Heart left ventricle (tissue), 16 donors: ENCODE data around the gene REV3L. TPM values are rescaled to one million over a fixed set of nuclear protein-coding genes. Genes with fewer than 3 reads are reported as not detected.

Experiments
- ATAC-seq, 4 donors: fragments of 200-7000 bp; cut with Tn5 transposase; one replicate each; pipeline ENCODE4 v1.9.1; 2020 to 2022; ENCODE audit warnings: moderate library complexity in 4 of 4, mild to moderate bottlenecking in 3 of 4, moderate number of reproducible peaks in 1 of 4
- DNase-seq, 5 donors: peaks; one replicate each; pipeline ENCODE4 v3.0.0-alpha.2; 2020
- H3K27ac ChIP-seq, 12 donors: fragments of 200-600 bp; sonication (generic) in 4 of 12; one replicate each; pipeline versions ENCODE4 v1.5.0 to v1.8.0; 2016 to 2022; ENCODE audit warnings: mild to moderate bottlenecking in 2 of 12
- H3K27me3 ChIP-seq, 9 donors: fragments of 200-600 bp; sonication (generic) in 2 of 9; one replicate each; pipeline versions ENCODE4 v1.5.1 to v1.8.0; 2016 to 2022; ENCODE audit warnings: mild to moderate bottlenecking in 3 of 9
- H3K36me3 ChIP-seq, 9 donors: fragments of 200-600 bp; sonication (generic) in 2 of 9; one replicate each; pipeline versions ENCODE4 v1.5.0 to v1.8.0; 2018 to 2022; ENCODE audit warnings: mild to moderate bottlenecking in 2 of 9
- H3K4me1 ChIP-seq, 12 donors: fragments of 200-600 bp; sonication (generic) in 4 of 12; one replicate each; pipeline versions ENCODE4 v1.5.0 to v1.8.0; 2016 to 2022; ENCODE audit warnings: mild to moderate bottlenecking in 3 of 12
- H3K4me3 ChIP-seq, 12 donors: fragments of 200-600 bp; sonication (generic) in 4 of 12; one replicate each; pipeline versions ENCODE4 v1.5.0 to v1.8.0; 2017 to 2022; ENCODE audit warnings: mild to moderate bottlenecking in 9 of 12, moderate library complexity in 4 of 12
- H3K9me3 ChIP-seq, 12 donors: fragments of 200-600 bp; sonication (generic) in 4 of 12; one replicate each; pipeline versions ENCODE4 v1.5.0 to v1.8.0; 2016 to 2022; ENCODE audit warnings: mild to moderate bottlenecking in 1 of 12
- CTCF ChIP-seq, 12 donors: fragments of 200-600 bp; sonication (generic) in 4 of 12; IDR thresholded peaks; one replicate each; pipeline versions ENCODE4 v1.5.0 to v1.8.0; 2018 to 2022; ENCODE audit warnings: antibody characterized with exemption in 12 of 12, mild to moderate bottlenecking in 5 of 12
- POLR2A ChIP-seq, 2 donors: fragments of 450-650 bp; IDR thresholded peaks; one replicate each; pipeline ENCODE4 v1.6.1; 2017; ENCODE audit warnings: antibody characterized with exemption in 2 of 2, mild to moderate bottlenecking in 2 of 2, moderate library complexity in 2 of 2
- WGBS, 4 donors: extraction: QIAGEN DNeasy Blood & Tissue Kit in 2 of 4; methylation state at CpG; one replicate each; pipeline versions ENCODE4 v1.1.5 to v1.1.7; 2013 to 2018; 5-methylcytosine and 5-hydroxymethylcytosine counted together
- intact Hi-C, 10 donors: fragments of 100-400 bp; cut with DNase I; formaldehyde crosslinking; loops; one replicate each; pipeline versions ENCODE4 v1.11.1 to v1.14.2; 2022
- polyA plus RNA-seq, 2 donors: library from polyadenylated mRNA; stranded (reverse); fragments of 200-250 nt; gene quantifications; one replicate each; pipeline ENCODE4 v1.2.3, GENCODE V29; 2013
- total RNA-seq, 9 donors: library from RNA; depleted of rRNA in 2 of 9; stranded (reverse); fragments of >200 nt in 2 of 9; fragmentation: NEBNext Ultra II Directional in 3 of 9; extraction: Animal tissue kit (Norgen Biotek cat#: 25700) in 3 of 9; gene quantifications; one replicate each; pipeline versions ENCODE4 v1.1.0 to v1.2.4, GENCODE V29; 2016 to 2023
- donor health status: ischemic (EF 13 %, LVEDD 7.1; RV severe dilation, severe dysfunction).
- donor health status: healthy with polysubstance abuse.
- donor health status: DM: no; HTN: yes; CAD: no.
- donor health status: DM: no; HTN: no; CAD: no.
- donor health status: ischemic (EF 25% LVEDD 6.9; RV normal size, moderate dysfunction).
- donor health status: ischemic (EF 25% LVEDD 5.7; RV mildly dilated, moderate dysfunction).
- donor health status: healthy.
- donor health status: DM: yes; HTN: yes; CAD: no.
- donor health status: ischemic (EF 35%, LVEDD 5.7; RV mildly dilated, moderate dysfunction).
- donor health status: nonischemic (EF 11% LVEDD 7.7; RV severe dilation, severe dysfunction).
- donor health status: DM: yes; HTN: yes; CAD: no.
- donor health status: PGD.
- donor health status: ischemic (EF 29% LVEDD 5.4; RV normal size, mild dysfunction).
- donor health status: nonischemic (EF 23%, LVEDD 6.1; RV moderate dilation, normal function).

The REV3L gene
- total and polyA plus RNA-seq, 11 donors = 6.1 to 20.0 (median 13.0) TPM

- 77 to 85% (median 80%) methylated on average over 4 of the region's 4 CpGs for WGBS, 4 donors
- Histone ChIP-seq H3K27me3 (no peaks in the 10 kb centered on the region), H3K9me3 (peaks cover 0 to 22% (median 0%) of the 10 kb centered on the region in 12 donors), H3K4me3 (no peak overlapping the region), H3K4me1 (peaks cover 0 to 17% (median 11%) of the 10 kb centered on the region in 12 donors), H3K36me3 (no peaks in the 10 kb centered on the region), H3K27ac (no peak overlapping the region)
- no peak for TF ChIP-seq POLR2A (IDR thresholded peaks at IDR 0.05)
- no peak for TF ChIP-seq CTCF (IDR thresholded peaks at IDR 0.05)
- DNase-seq = no peak
- peak in 1 of 4 donors; percentile 32 for ATAC-seq
- intact Hi-C loops = no loop called here
Measured at GRCh38 chr6:111522393-111523020, 39.5 kb upstream of the REV3L start.

GRCh38 chr6:111521497-111522270 is 38.7 kb upstream of the REV3L start:
- Histone ChIP-seq H3K36me3 (no peaks in the 10 kb centered on the region), H3K4me1 (peaks cover 0 to 17% (median 10%) of the 10 kb centered on the region in 12 donors), H3K27me3 (no peaks in the 10 kb centered on the region), H3K27ac (no peak overlapping the region), H3K9me3 (peaks cover 0 to 22% (median 0%) of the 10 kb centered on the region in 12 donors), H3K4me3 (no peak overlapping the region)
- no peak for TF ChIP-seq CTCF (IDR thresholded peaks at IDR 0.05)
- TF ChIP-seq POLR2A (IDR thresholded peaks at IDR 0.05) = no peak
- WGBS, 4 donors = 88 to 95% (median 91%) methylated on average over 5 of the region's 5 CpGs
- intact Hi-C loops = no loop called here
- DNase-seq (no peak), ATAC-seq (no peak)

- intact Hi-C loops = no loop called here
- no peak overlapping the region for H3K4me3 ChIP-seq
- peaks cover 0 to 17% (median 10%) of the 10 kb centered on the region in 12 donors for H3K4me1 ChIP-seq
- TF ChIP-seq CTCF (IDR thresholded peaks at IDR 0.05) (no peak), POLR2A (IDR thresholded peaks at IDR 0.05) (no peak)
- no peaks in the 10 kb centered on the region for H3K27me3 ChIP-seq
- H3K9me3 ChIP-seq = peaks cover 0 to 22% (median 0%) of the 10 kb centered on the region in 12 donors
- no peaks in the 10 kb centered on the region for H3K36me3 ChIP-seq
- H3K27ac ChIP-seq = no peak overlapping the region
- ATAC-seq (no peak), DNase-seq (no peak)
Measured at GRCh38 chr6:111520524-111520923, 37.5 kb upstream of the REV3L start.

- no peaks in the 10 kb centered on the region for H3K27me3 ChIP-seq
- peaks cover 0 to 22% (median 0%) of the 10 kb centered on the region in 12 donors for H3K9me3 ChIP-seq
- no peak overlapping the region for H3K27ac ChIP-seq
- no peak for ATAC-seq
- 85 to 95% (median 93%) methylated on average over 4 of the region's 4 CpGs for WGBS, 4 donors
- H3K4me3 ChIP-seq = no peak overlapping the region
- H3K36me3 ChIP-seq = no peaks in the 10 kb centered on the region
- no peaks in the 10 kb centered on the region for H3K4me1 ChIP-seq
- TF ChIP-seq CTCF (IDR thresholded peaks at IDR 0.05) (no peak), POLR2A (IDR thresholded peaks at IDR 0.05) (no peak)
- intact Hi-C loops = no loop called here
- DNase-seq = no peak
Measured at GRCh38 chr6:111517965-111518364, 34.9 kb upstream of the REV3L start.
